PC-9 (cell line): ENCODE results near the gene GNAS.

Experiments used
- EZH2 ChIP-seq: fragments of 200-600 bp; sonication (generic); IDR thresholded peaks from 2 replicates; pipeline ENCODE4 v1.8.0; 2017; ENCODE audit warnings: antibody characterized with exemption, low read depth
- TF ChIP-seq, protein P1 (sequence below): fragments of 200-600 bp; sonication (generic); conservative IDR thresholded peaks from 2 replicates; pipeline ENCODE4 v1.6.1; 2017; ENCODE audit warnings: mixed run types, antibody characterized with exemption, mild to moderate bottlenecking, moderate library complexity

DNA sequence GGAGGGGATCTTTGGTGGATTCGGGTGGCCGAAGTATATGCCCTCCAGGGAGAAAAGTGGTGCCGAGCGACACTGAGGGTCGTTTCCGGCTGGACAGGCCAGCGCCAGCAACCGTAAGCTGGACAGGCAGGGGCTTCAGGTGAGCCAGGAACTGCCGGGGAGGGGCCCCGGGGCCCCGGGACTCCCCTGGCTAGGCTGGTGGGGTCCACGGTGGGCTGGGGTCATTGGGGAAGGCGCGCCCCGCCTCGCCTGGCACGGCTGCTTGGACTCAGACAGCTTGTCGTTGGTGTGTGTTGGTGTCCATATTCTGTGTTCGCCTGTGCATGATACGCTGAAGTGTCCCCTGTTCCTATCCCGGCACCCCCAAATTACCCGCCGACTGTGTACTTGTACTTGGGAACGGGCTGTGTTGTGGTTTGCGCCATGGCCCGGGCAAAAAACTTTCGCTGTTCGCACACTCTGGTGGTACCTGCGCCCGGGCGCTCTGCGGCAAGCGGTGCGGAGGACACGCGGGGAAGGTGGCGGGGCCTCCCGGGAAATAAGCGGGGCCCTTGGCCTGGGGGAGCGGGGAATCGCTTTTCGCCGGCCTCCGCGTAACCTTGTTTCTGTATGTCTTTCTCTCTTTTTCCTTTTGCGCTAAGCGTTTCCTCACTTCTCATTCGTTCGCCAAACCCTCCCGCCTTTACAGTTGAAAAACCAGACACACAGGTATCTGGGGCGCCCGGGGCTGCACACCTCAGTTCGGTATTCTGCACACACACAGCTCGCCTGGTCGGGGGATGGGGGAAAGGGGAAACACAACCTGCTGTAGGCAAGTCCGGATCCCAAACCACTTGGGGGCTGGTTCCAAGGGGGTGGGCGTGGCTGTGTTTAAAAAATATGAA, 3.2 kb downstream of the GNAS start:
- no peak for TF ChIP-seq EZH2
- TF ChIP-seq, protein P1, sequence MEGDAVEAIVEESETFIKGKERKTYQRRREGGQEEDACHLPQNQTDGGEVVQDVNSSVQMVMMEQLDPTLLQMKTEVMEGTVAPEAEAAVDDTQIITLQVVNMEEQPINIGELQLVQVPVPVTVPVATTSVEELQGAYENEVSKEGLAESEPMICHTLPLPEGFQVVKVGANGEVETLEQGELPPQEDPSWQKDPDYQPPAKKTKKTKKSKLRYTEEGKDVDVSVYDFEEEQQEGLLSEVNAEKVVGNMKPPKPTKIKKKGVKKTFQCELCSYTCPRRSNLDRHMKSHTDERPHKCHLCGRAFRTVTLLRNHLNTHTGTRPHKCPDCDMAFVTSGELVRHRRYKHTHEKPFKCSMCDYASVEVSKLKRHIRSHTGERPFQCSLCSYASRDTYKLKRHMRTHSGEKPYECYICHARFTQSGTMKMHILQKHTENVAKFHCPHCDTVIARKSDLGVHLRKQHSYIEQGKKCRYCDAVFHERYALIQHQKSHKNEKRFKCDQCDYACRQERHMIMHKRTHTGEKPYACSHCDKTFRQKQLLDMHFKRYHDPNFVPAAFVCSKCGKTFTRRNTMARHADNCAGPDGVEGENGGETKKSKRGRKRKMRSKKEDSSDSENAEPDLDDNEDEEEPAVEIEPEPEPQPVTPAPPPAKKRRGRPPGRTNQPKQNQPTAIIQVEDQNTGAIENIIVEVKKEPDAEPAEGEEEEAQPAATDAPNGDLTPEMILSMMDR, result no peak
